Caki2 (cell line): Measurements from ENCODE around the gene LY86. TPM values are rescaled to one million over a fixed set of nuclear protein-coding genes. Genes with fewer than 3 reads are reported as not detected.
"Not testable (repeated sequence)": the region's sequence is repeated elsewhere in the genome, so short reads cannot be mapped to it uniquely, and the experiment has no call there.

Experiments used
- DNase-seq: peaks from one replicate; pipeline ENCODE4 v3.0.0-alpha.2; 2015; ENCODE audit warnings: low read depth
- in situ Hi-C: cut with HindIII; loops from 2 replicates; pipeline ENCODE4 v1.10.0; 2016; ENCODE audit warnings: low sequenced_read_pairs, low pct_unique_long_range_greater_than_20kb, mixed read lengths
- total RNA-seq: library from RNA; depleted of rRNA; stranded (reverse); fragments of >200 nt; shearing (Covaris generic); gene quantifications from 2 replicates; pipeline ENCODE4 v1.2.3, GENCODE V29; 2014; ENCODE audit warnings: low replicate concordance

The LY86 gene
- total RNA-seq, 1 experiment from 2014 or later, result not detected

DNA sequence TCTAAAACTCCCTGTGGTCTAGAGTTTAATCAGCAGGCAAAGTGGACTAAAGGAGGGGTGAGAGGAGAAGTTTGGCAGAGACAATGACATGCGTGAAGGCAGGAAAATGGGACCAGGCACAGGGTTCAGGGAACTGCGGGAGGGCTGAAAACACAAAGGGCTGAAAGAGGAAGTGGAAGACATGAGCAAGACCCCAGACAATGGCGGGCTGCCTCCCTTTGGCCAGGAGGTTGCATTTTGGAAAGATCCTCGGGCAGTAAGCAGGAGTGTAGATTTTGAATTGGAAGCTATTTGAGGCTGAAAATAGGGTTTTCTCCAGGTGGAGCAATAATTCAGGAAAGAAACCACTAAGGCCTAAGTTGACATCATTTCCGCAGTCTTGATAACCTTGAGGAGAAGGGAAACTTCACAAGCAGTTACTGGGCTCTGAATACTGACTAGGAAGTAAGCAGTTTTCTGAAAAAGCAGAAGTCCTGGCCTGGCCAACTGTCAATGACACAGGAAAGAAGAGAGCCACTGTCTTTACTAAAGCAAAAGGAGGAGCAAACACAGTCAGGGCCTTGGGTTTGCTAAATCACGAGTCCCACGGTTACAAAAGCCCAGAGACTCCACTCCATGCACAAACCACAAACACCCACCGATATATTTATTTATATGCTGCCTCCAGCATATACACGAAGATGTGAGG is 3.4 kb downstream of the LY86 start:
- DNase-seq, result no peak
- in situ Hi-C loops, result no loop called here

DNA sequence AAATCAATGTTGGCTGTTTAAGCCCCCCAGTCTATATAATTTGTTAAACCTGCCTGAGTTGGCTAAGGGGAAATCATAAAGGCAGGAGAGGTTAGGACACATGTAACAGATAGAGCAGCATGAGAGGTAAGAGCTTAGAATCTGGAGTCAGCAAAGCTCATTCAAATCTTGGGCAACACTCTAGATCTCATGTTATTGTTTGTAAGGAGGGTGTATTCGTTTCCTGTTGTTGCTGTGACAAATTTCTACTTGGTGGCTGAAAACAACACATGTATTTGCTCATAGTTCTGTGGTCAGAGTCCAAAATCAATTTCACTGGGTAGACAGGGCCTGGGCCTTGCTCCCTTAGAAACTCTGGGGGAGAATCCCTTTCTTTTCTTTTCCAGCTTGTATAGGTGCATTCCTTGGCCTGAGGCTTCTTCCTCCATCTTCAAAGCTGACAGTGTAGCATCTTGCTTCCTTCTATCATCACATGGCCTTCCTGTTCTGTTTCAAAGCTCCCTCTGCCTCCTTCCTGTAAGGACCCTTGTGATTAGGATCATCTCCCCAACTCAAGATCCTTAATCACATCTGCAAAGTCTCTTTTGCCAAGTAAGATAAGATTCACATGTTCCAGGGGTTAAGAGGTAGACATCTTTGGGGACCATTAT is 4.4 kb downstream of the LY86 start:
- in situ Hi-C loops, result no loop called here
- DNase-seq, result no peak

- in situ Hi-C loops, result no loop called here
- DNase-seq, result peak; percentile 47
Observed at GRCh38 chr6:6593867-6594468, 5.4 kb downstream of the LY86 start.

GRCh38 chr6:6595025-6595424 is 6.5 kb downstream of the LY86 start:
- in situ Hi-C loops, result no loop called here

GRCh38 chr6:6595952-6596351 is 7.4 kb downstream of the LY86 start:
- no peak for DNase-seq
- in situ Hi-C loops, result no loop called here

More at GRCh38 chr6:6595025-6595424, 6.5 kb downstream of the LY86 start:
- DNase-seq, result no peak

GRCh38 chr6:6596529-6597328 is 8.2 kb downstream of the LY86 start:
- in situ Hi-C loops, result no loop called here
- no peak for DNase-seq

DNA sequence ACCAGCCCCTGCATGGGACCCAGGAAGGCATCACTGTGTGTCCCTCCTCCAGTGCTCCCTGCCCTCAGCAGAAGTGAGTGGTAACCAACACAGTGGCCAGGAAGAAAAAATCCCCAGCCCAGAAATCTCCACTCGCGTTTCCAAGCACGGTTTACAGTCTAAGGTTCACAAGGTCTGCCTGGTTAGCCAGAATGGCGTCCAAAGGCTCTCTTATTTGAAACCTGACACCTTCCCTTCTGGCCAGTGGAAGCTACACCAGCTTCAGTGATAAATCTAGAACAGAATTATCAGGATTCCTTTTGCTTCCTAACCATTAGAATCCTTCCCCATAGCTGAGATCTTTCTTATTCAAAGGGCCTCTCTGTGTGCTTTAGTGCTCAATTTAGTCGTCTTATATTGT is 9.2 kb downstream of the LY86 start:
- in situ Hi-C loops, result no loop called here
- no peak for DNase-seq

GRCh38 chr6:6599468-6599873 is 11.0 kb downstream of the LY86 start:
- in situ Hi-C loops, result no loop called here
- DNase-seq, result no peak

GRCh38 chr6:6600875-6601274 is 12.4 kb downstream of the LY86 start:
- no peak for DNase-seq
- in situ Hi-C loops, result no loop called here

- DNase-seq, result no peak
- in situ Hi-C loops, result no loop called here
Observed at GRCh38 chr6:6602262-6602661, 13.7 kb downstream of the LY86 start.

DNA sequence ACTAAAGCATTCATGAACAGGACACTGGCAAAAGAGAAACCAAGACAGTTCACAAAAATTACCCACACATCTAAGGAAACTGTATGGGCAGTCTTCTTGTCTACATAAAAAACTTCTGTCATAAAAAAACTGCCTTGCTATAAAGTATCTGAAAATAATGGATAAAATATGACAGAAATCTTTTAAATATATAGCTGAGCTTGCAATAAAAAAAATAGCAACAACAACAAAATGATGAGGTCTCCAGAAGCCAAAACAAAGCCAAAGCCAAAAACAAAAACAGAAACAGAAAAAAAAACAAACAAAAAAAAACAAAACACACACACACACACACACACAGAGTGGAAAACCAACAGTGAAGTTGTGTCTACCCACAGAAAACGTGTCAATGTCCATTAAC is 14.8 kb downstream of the LY86 start:
- no peak for DNase-seq
- in situ Hi-C loops, result no loop called here

- in situ Hi-C loops, result no loop called here
Observed at GRCh38 chr6:6604015-6604414, 15.5 kb downstream of the LY86 start.

GRCh38 chr6:6604566-6604965 is 16.0 kb downstream of the LY86 start:
- in situ Hi-C loops, result no loop called here
- no peak for DNase-seq

More at GRCh38 chr6:6604015-6604414, 15.5 kb downstream of the LY86 start:
- no peak for DNase-seq

DNA sequence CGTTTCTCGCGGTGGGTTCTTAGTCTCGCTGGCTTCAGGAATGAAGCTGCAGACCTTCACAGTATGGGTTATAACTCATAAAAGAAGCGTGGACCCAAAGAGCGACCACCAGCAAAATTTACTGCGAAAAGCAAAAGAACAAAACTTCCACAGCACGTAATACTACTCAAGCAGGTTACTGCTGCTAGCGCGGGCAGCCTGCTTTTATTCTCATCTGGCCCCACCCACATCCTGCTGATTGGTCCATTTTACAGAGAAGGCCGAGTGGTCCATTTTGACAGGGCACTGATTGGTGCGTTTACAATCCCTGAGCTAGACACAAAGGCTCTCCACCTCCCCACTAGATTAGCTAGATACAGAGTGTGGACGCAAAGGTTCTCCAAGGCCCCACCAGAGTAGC is 17.4 kb downstream of the LY86 start:
- in situ Hi-C loops, result no loop called here

GRCh38 chr6:6606391-6607030 is 18.0 kb downstream of the LY86 start:
- in situ Hi-C loops, DNase-seq: not testable (repeated sequence)

More for the DNA sequence above, 17.4 kb downstream of the LY86 start:
- DNase-seq, result no peak

- in situ Hi-C loops, result no loop called here
- no peak for DNase-seq
Observed at GRCh38 chr6:6609450-6609849, 20.9 kb downstream of the LY86 start.

GRCh38 chr6:6610031-6610591 is 21.6 kb downstream of the LY86 start:
- in situ Hi-C loops, result no loop called here
- no peak for DNase-seq

DNA sequence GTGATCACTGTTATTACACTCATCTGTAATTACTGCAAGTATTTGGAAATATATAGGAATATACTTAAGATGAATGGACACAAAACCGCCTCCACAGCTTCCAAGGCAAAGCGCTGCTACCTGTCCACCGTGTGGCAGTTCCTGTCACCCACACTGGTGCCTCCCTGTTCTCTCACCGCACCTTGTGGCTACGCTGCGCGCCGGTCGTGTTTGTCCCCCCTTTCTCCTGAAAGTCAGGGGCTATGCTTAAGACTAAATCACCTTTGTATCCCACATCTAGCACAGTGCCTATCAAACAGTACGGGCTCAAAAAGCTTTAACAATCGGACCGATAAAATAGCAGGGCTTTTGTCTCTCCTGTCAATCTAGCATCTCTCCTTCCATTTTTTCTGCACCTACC is 23.0 kb downstream of the LY86 start:
- no peak for DNase-seq
- in situ Hi-C loops, result no loop called here
